H1 (cell line): ENCODE results near the gene RNF220. TPM values are rescaled to one million over a fixed set of nuclear protein-coding genes. Genes with fewer than 3 reads are reported as not detected.

Source experiments
- CTCF ChIA-PET: fragments of 300-600 bp; sonication (Branson Sonifier 250); formaldehyde crosslinking; loops from one replicate; lab custom pipeline; 2021; ENCODE audit not compliant: partially characterized antibody; lab: Charles Lee
- POLR2A ChIA-PET: fragments of 300-600 bp; sonication (Branson Sonifier 250); formaldehyde crosslinking; loops from one replicate; lab custom pipeline; 2021; ENCODE audit warnings: inconsistent platforms; ENCODE audit not compliant: partially characterized antibody; lab: Charles Lee
- DNase-seq, 2 experiments: peaks; one replicate each; pipeline versions ENCODE4 v3.0.0 to v3.0.0-alpha.2; 2010 to 2022; ENCODE audit warnings: low spot score in 2 of 2, low read depth in 1 of 2, mixed read lengths in 1 of 2
- FAIRE-seq: peaks from 2 replicates; lab custom pipeline; 2011; peaks lifted over from hg19 to GRCh38; lab: Jason Lieb, UNC
- H2AFZ ChIP-seq: 2 replicates; pipeline ENCODE4 v1.8.1; 2012; ENCODE audit warnings: low read length, inconsistent platforms
- H2AK5ac ChIP-seq: 2 replicates; pipeline ENCODE4 v1.6.1; 2013; ENCODE audit warnings: low read depth, low read length
- H2BK120ac ChIP-seq: replicated peaks from 2 replicates; pipeline ENCODE3; 2013; ENCODE audit warnings: low read depth, low read length, inconsistent platforms
- H2BK12ac ChIP-seq: 2 replicates; pipeline ENCODE4 v1.6.1; 2013; ENCODE audit warnings: low read depth, low read length
- H2BK15ac ChIP-seq: 2 replicates; pipeline ENCODE4 v1.6.1; 2013; ENCODE audit warnings: low read length
- H2BK20ac ChIP-seq: 2 replicates; pipeline ENCODE4 v1.6.1; 2013; ENCODE audit warnings: low read length
- H2BK5ac ChIP-seq: 2 replicates; pipeline ENCODE4 v1.6.1; 2013; ENCODE audit warnings: low read depth, low read length
- H3K14ac ChIP-seq: 2 replicates; pipeline ENCODE4 v1.6.1; 2013; ENCODE audit warnings: inconsistent platforms; ENCODE audit not compliant: insufficient read length
- H3K18ac ChIP-seq: 2 replicates; pipeline ENCODE4 v1.6.1; 2013; ENCODE audit warnings: low read length; ENCODE audit errors: extremely low read depth
- H3K23ac ChIP-seq: 2 replicates; pipeline ENCODE4 v1.6.1; 2013; ENCODE audit warnings: inconsistent platforms; ENCODE audit not compliant: insufficient read length
- H3K23me2 ChIP-seq: 2 replicates; pipeline ENCODE4 v1.6.1; 2013; ENCODE audit warnings: low read depth, low read length
- H3K27ac ChIP-seq: 2 replicates; pipeline ENCODE4 v1.6.1; 2011; ENCODE audit warnings: low read depth, low read length, inconsistent platforms
- H3K27me3 ChIP-seq, 4 experiments: replicated peaks in 1 of 4; 1 replicate in 1 of 4; 2 replicates in 3 of 4; pipeline versions ENCODE4 v1.6.1 to v1.8.1; 2011 to 2013; ENCODE audit warnings: low read length in 3 of 4, mild to moderate bottlenecking in 3 of 4, inconsistent platforms in 2 of 4, mixed read lengths in 2 of 4, moderate library complexity in 1 of 4; ENCODE audit not compliant: control insufficient read depth in 3 of 4, insufficient read depth in 3 of 4; ENCODE audit errors: extremely low read depth in 1 of 4
- H3K36me3 ChIP-seq, 4 experiments: 2 replicates each; pipeline versions ENCODE4 v1.6.1 to v1.8.1; 2011 to 2013; ENCODE audit warnings: mild to moderate bottlenecking in 4 of 4, low read length in 3 of 4, moderate library complexity in 2 of 4, control low read depth in 1 of 4, inconsistent platforms in 1 of 4; ENCODE audit not compliant: insufficient read depth in 4 of 4, control insufficient read depth in 2 of 4
- H3K4ac ChIP-seq: replicated peaks from 2 replicates; pipeline ENCODE3; 2013; ENCODE audit warnings: low read length, low read depth, mixed read lengths, inconsistent platforms; ENCODE audit not compliant: insufficient read length
- H3K4me1 ChIP-seq, 4 experiments: replicated peaks in 1 of 4; 1 replicate in 1 of 4; 2 replicates in 3 of 4; pipeline versions ENCODE4 v1.6.1 to v1.8.1; 2011 to 2013; ENCODE audit warnings: low read length in 3 of 4, inconsistent platforms in 2 of 4, mixed read lengths in 1 of 4; ENCODE audit not compliant: insufficient read depth in 4 of 4, control insufficient read depth in 3 of 4
- H3K4me2 ChIP-seq, 2 experiments: 2 replicates each; pipeline versions ENCODE4 v1.6.1 to v1.8.1; 2011 to 2013; ENCODE audit warnings: low read depth in 2 of 2, low read length in 2 of 2, control low read depth in 1 of 2, inconsistent platforms in 1 of 2, mild to moderate bottlenecking in 1 of 2; ENCODE audit not compliant: insufficient read depth in 1 of 2
- H3K4me3 ChIP-seq, 4 experiments: fragments of 200-600, 300-600 bp in 1 of 4; sonication (generic), shearing (Covaris generic), sonication (Bioruptor Twin) in 1 of 4; 2 replicates each; pipeline versions ENCODE4 v1.5.1 to v1.8.1; 2011 to 2016; ENCODE audit warnings: low read length in 4 of 4, low read depth in 3 of 4, control low read depth in 2 of 4, inconsistent platforms in 2 of 4, mild to moderate bottlenecking in 2 of 4, mixed read lengths in 1 of 4, moderate library complexity in 1 of 4; ENCODE audit not compliant: insufficient read depth in 2 of 4; ENCODE audit errors: extremely low read depth in 1 of 4
- H3K56ac ChIP-seq: replicated peaks from 2 replicates; pipeline ENCODE3; 2013; ENCODE audit warnings: low read depth, mild to moderate bottlenecking, mixed read lengths, low read length, inconsistent platforms; ENCODE audit not compliant: insufficient read length
- H3K79me1 ChIP-seq: 2 replicates; pipeline ENCODE4 v1.6.1; 2013; ENCODE audit warnings: low read depth, low read length, control low read depth
- H3K79me2 ChIP-seq, 2 experiments: 2 replicates each; pipeline versions ENCODE4 v1.6.1 to v1.8.1; 2012 to 2013; ENCODE audit warnings: low read length in 2 of 2, mild to moderate bottlenecking in 2 of 2, inconsistent platforms in 1 of 2; ENCODE audit not compliant: insufficient read depth in 2 of 2, control insufficient read depth in 1 of 2
- H3K9ac ChIP-seq, 4 experiments: replicated peaks in 1 of 4; 1 replicate in 1 of 4; 2 replicates in 3 of 4; pipeline versions ENCODE4 v1.6.1 to v1.8.1; 2011 to 2013; ENCODE audit warnings: low read depth in 3 of 4, low read length in 3 of 4, control low read depth in 2 of 4, mild to moderate bottlenecking in 2 of 4, moderate library complexity in 2 of 4, inconsistent platforms in 1 of 4; ENCODE audit errors: extremely low read depth in 1 of 4
- H3K9me3 ChIP-seq, 2 experiments: 2 replicates each; pipeline versions ENCODE4 v1.6.1 to v1.8.1; 2012 to 2013; ENCODE audit warnings: mild to moderate bottlenecking in 2 of 2, moderate library complexity in 2 of 2, control low read depth in 1 of 2, inconsistent platforms in 1 of 2, low read depth in 1 of 2, low read length in 1 of 2, mixed read lengths in 1 of 2; ENCODE audit not compliant: insufficient read depth in 2 of 2
- H4K20me1 ChIP-seq, 2 experiments: replicated peaks in 1 of 2; 2 replicates each; pipeline versions ENCODE3 to v1.8.1; 2011 to 2013; ENCODE audit warnings: inconsistent platforms in 2 of 2, low read length in 2 of 2, mild to moderate bottlenecking in 1 of 2; ENCODE audit not compliant: insufficient read depth in 2 of 2, control insufficient read depth in 1 of 2
- H4K5ac ChIP-seq: 2 replicates; pipeline ENCODE4 v1.6.1; 2013; ENCODE audit warnings: low read length, low read depth, mixed read lengths, inconsistent platforms; ENCODE audit not compliant: insufficient read length
- H4K8ac ChIP-seq: 2 replicates; pipeline ENCODE4 v1.8.0; 2013; ENCODE audit warnings: mild to moderate bottlenecking, moderate library complexity, low read length, inconsistent platforms; ENCODE audit not compliant: insufficient read depth; ENCODE audit errors: extremely low read depth
- H4K91ac ChIP-seq: replicated peaks from 2 replicates; pipeline ENCODE3; 2013; ENCODE audit warnings: low read length, mixed read lengths, inconsistent platforms; ENCODE audit not compliant: insufficient read length
- CHD2 ChIP-seq: IDR thresholded peaks from 2 replicates; pipeline ENCODE4 v1.6.1; 2012; ENCODE audit warnings: low read length, improper control_type of control experiment
- CREB1 ChIP-seq: IDR thresholded peaks from 2 replicates; pipeline ENCODE4 v1.6.1; 2012; ENCODE audit warnings: inconsistent platforms
- GABPA ChIP-seq: IDR thresholded peaks from 2 replicates; pipeline ENCODE4 v1.6.1; 2011; ENCODE audit warnings: mild to moderate bottlenecking, low read length, moderate library complexity, borderline replicate concordance; ENCODE audit not compliant: insufficient read depth
- MAX ChIP-seq: IDR thresholded peaks from 2 replicates; pipeline ENCODE4 v1.6.1; 2012; ENCODE audit warnings: inconsistent platforms
- NANOG ChIP-seq: IDR thresholded peaks from 2 replicates; pipeline ENCODE4 v1.6.1; 2011; ENCODE audit warnings: low read length, low read depth, mild to moderate bottlenecking, inconsistent platforms; ENCODE audit not compliant: insufficient read depth, poor library complexity, severe bottlenecking
- RNF2 ChIP-seq: fragments of 200-900, 300-1000 bp; sonication (generic); IDR thresholded peaks from 2 replicates; pipeline ENCODE4 v1.7.1; 2016; ENCODE audit warnings: borderline replicate concordance, low read depth, mild to moderate bottlenecking, antibody characterized with exemption, low read length; ENCODE audit not compliant: poor library complexity, severe bottlenecking; ENCODE audit errors: missing control alignments
- SAP30 ChIP-seq: fragments of 300-600 bp; sonication (generic); IDR thresholded peaks from 2 replicates; pipeline ENCODE4 v1.7.1; 2012; ENCODE audit warnings: low read length, moderate library complexity, mild to moderate bottlenecking, inconsistent platforms; ENCODE audit not compliant: insufficient read depth, insufficient replicate concordance
- SP2 ChIP-seq: IDR thresholded peaks from 2 replicates; pipeline ENCODE4 v1.6.1; 2012; ENCODE audit warnings: mild to moderate bottlenecking, low read length, inconsistent platforms
- SP4 ChIP-seq: IDR thresholded peaks from 2 replicates; pipeline ENCODE4 v1.6.1; 2012; ENCODE audit warnings: low read length, inconsistent platforms
- TAF7 ChIP-seq: optimal IDR thresholded peaks from 2 replicates; pipeline ENCODE3; 2011; ENCODE audit warnings: low read depth, mild to moderate bottlenecking, inconsistent platforms, low read length, moderate library complexity, borderline replicate concordance
- TBP ChIP-seq: IDR thresholded peaks from 2 replicates; pipeline ENCODE4 v1.6.1; 2011; ENCODE audit warnings: low read depth, low read length, improper control_type of control experiment
- USF2 ChIP-seq: IDR thresholded peaks from 2 replicates; pipeline ENCODE4 v1.6.1; 2011; ENCODE audit warnings: low read length, improper control_type of control experiment
- WGBS, 2 experiments: shearing (Covaris generic) in 1 of 2; methylation state at CpG; one replicate each; pipeline versions ENCODE4 v1.1.6 to v1.1.7; 2013 to 2015; ENCODE audit warnings: low lambda C conversion rate in 2 of 2, mixed read lengths in 2 of 2, inconsistent platforms in 1 of 2, low coverage in 1 of 2, missing lambda C conversion rate in 1 of 2; ENCODE audit not compliant: insufficient replicate concordance in 2 of 2, insufficient coverage in 1 of 2, insufficient read length in 1 of 2; ENCODE audit errors: extremely low coverage in 1 of 2, missing lambda C conversion rate in 1 of 2; 5-methylcytosine and 5-hydroxymethylcytosine counted together
- polyA plus RNA-seq, 7 experiments: library from polyadenylated mRNA; depleted of rRNA in 3 of 7; stranded (reverse) in 5 of 7; unstranded in 2 of 7; fragments of >200 nt in 5 of 7; fragments of 200-250 nt in 2 of 7; gene quantifications; 1 replicate in 5 of 7; 2 replicates in 1 of 7; 4 replicates in 1 of 7; pipeline versions ENCODE4 v1.2.1 to v1.2.3, GENCODE V29; 2011 to 2013; ENCODE audit warnings: missing spikeins in 2 of 7, mixed read lengths in 2 of 7
- total RNA-seq: library from RNA; stranded (reverse); fragmentation: NEBNext Ultra II Directional; extraction: Animal tissue kit (Norgen Biotek cat#: 25700); gene quantifications from 2 replicates; pipeline ENCODE4 v1.2.1, GENCODE V29; 2021

RNF220 gene
- total and polyA plus RNA-seq, 2 of the 8 experiments (the other 6 are each of a cell fraction or from before 2014, with no cell fraction given), result 123 to 160 TPM

- H3K4me2 ChIP-seq, result no peak overlapping the region
- H3K27me3 ChIP-seq, result no peaks in the 10 kb centered on the region; a peak in 1 of 7 replicates
- no peak overlapping the region for H3K4ac ChIP-seq
- no peak overlapping the region for H2BK5ac ChIP-seq
- H3K27ac ChIP-seq, result no peak overlapping the region
- H4K91ac ChIP-seq, result no peak overlapping the region
- no peak overlapping the region; the same call in 1 of the 2 replicates for H2BK15ac ChIP-seq
- FAIRE-seq (no peak), DNase-seq (no peak)
- no peak overlapping the region for H3K23ac ChIP-seq
- H4K8ac ChIP-seq, result no peak overlapping the region
- no peak overlapping the region for H2AFZ ChIP-seq
- no peak overlapping the region for H2BK12ac ChIP-seq
- H3K18ac ChIP-seq, result no peak overlapping the region; the same call in 1 of the 2 replicates
- H4K5ac ChIP-seq, result no peak overlapping the region
- no peak overlapping the region for H2BK120ac ChIP-seq
- H3K9ac ChIP-seq, result no peak overlapping the region
- H3K4me1 ChIP-seq, result peaks cover 4 to 17% (median 8%) of the 10 kb centered on the region in 4 experiments
- H2BK20ac ChIP-seq, result no peak overlapping the region
- no peaks in the 10 kb centered on the region for H3K9me3 ChIP-seq
- H2AK5ac ChIP-seq, result no peak overlapping the region
- H3K36me3 ChIP-seq, result no peaks in the 10 kb centered on the region
- no peak overlapping the region for H3K56ac ChIP-seq
- ChIA-PET POLR2A (interaction anchor here (1.9 to 5.9 kb wide), 3 partner anchors 9 to 28 kb away, joined by 7 to 33 read pairs (median 25); no protein-coding TSS in a partner anchor), CTCF (interaction anchor here (0.6 to 3.9 kb wide), 14 partner anchors 10 to 1070 kb away, joined by 3 to 13 read pairs (median 4); no protein-coding TSS in a partner anchor)
- H3K79me1 ChIP-seq, result no peaks in the 10 kb centered on the region
- no peaks in the 10 kb centered on the region; the same call in 1 of the 2 replicates for H3K23me2 ChIP-seq
- WGBS, 2 experiments, result 88% methylated on average over 2 of the region's 2 CpGs; no CpG with 5 or more reads in 1 of the 2 experiments
- H4K20me1 ChIP-seq, result no peaks in the 10 kb centered on the region
- no peak overlapping the region for H3K14ac ChIP-seq
- no peak overlapping the region for H3K4me3 ChIP-seq
- H3K79me2 ChIP-seq, result no peaks in the 10 kb centered on the region; a peak in 1 of 4 replicates
- TF ChIP-seq CREB1, result no peak
- no peak for TF ChIP-seq TAF7
- TF ChIP-seq GABPA, result no peak
- TF ChIP-seq USF2, result no peak
- TF ChIP-seq CHD2, result no peak
- no peak for TF ChIP-seq NANOG
- no peak for TF ChIP-seq MAX
- TF ChIP-seq RNF2, result no peak
- TF ChIP-seq SP2, result no peak
- TF ChIP-seq SP4, result no peak
- no peak for TF ChIP-seq SAP30
- no peak for TF ChIP-seq TBP
Measured at GRCh38 chr1:44514673-44515072, 109.6 kb downstream of the RNF220 start.
